ENCODE results near the gene SLC35B1.

SLC35B1 gene

DNA sequence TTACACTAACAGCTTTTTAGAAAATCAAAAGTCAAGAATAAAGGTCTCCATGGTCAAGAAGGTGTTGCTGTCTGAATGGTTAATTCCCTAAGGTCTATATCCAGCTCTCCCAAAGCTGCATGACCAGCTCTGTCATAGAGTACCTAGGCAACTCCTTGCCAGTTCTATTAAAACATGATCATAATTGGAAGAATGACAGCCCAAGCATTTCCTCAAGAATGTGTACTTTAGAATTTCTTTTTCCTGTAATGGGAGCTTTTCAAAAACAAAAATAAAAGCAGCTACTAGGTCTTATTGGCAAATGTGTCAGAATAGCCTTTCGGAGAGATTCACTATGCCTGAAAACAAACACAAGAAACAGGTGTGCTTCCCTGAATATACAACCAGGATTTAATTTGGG lies 37.8 kb downstream of the SLC35B1 start:
- no peak for DNase-seq

DNA sequence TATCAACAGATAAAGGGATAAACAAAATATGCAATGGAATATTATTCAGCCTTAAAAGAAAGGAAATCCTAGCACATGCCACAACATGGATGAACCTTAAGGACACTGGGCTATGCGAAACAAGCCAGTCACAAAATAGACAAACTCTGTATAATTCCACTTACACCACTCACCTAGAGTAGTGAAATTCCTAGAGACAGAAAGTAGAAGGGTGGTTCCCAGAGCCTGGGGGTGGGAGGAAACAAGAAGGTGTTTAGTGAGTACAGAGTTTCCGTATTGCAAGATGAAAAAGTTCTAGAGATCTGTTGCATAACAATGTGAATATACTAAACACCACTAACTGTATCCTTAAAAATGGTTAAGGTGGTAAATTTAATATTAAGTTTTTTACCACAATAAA lies 39.9 kb downstream of the SLC35B1 start:
- DNase-seq, result no peak

DNA sequence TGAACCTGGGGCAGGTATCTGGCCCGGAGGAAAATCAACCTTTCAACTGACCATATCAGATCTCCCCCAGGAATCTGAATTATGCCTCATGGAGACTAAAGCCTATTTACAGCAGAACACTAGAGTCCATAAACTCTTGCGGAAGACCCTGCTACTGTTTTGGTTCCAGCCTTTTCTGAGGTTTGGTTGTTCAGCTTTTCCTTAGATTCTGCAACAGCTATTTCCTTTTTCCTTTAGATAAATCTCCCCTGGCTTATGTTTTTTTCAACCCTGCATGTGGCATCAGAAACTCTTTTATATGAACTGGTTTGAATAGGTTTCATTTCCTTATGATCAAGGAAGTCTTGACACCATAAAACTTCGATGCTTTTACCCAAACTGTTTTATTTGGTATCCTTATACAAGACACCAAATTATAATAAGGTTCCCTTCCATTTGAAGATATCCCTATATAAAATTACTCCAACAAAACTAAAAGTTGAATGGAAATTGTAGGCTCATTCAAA lies 43.0 kb downstream of the SLC35B1 start:
- DNase-seq, result no peak

DNA sequence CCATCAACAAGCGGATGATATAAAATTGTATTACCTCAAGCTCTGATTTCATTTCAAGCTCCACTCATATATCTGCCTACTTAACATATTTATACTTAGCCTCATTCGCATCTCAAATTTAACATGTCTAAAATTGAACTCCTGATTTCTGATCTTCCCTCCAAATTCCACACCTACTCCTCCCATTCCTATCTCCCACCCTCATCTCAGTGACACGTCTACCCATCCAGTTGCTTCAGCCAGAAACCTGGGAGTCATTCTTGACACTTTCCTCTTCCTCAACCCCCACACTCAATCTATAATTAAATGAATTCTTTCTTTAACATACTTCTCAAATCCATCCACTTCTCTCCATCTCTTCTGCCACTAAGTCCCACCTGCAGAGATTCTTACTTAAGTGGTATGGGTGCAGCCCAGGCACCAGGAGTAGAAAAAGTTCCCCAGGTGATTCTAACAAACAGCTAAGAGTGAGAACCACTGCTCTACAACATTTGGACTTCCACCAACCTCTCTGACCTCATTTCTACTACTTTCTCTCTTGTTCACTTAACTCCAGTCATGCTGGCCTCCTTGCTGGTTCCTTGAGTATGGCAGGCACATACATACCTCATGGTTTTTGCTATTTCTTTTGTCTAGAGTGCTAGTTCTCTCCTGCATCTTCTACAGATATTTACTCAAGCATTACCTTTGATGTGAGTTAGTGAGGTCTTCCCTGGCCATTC lies 47.9 kb downstream of the SLC35B1 start:
- no peak for DNase-seq

DNA sequence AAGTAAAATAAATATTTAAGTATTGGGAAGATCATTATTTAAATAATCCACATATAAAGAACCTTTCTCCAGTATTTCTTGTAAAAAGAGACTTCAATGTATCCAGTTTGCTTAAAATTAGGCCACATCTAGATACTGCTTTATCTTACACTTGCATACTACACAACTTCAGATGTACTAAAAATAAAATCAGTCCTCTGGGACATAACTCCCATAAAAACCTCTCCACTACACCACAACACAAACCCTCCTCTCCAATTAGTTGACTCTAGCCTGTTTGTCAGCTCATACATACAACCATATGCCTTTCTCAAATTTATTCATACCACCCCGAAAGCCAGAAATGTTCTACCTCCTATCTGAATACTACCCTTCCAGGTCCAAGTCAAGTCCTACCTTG lies 51.5 kb downstream of the SLC35B1 start:
- DNase-seq, result no peak
